NCI-H146 (cell line): Measurements from ENCODE around the gene ENAH.
"Not testable (repeated sequence)": the region's sequence is repeated elsewhere in the genome, so short reads cannot be mapped to it uniquely, and the experiment has no call there.

Source experiments
- DNase-seq: peaks from one replicate; lab custom pipeline; 2025; lab: John Stamatoyannopoulos, UW

Gene ENAH

DNA sequence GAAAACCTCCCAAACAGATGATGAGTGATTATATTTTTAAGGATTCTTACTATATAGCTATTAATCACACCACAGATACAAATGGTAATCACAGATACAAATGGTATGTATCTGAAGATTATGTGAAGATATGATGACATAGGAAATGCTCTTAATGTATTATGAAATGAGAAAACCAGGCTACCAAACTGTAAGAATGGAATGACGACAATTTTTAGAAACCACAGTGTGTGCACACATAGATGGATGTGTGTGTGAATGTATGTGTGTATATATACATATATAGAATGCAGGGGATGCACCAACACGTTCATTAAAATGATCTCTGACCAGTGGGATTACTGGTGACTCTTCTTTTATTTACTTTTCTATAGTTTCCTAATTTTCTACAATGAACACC lies 21.5 kb upstream of the ENAH start:
- no peak for DNase-seq

DNA sequence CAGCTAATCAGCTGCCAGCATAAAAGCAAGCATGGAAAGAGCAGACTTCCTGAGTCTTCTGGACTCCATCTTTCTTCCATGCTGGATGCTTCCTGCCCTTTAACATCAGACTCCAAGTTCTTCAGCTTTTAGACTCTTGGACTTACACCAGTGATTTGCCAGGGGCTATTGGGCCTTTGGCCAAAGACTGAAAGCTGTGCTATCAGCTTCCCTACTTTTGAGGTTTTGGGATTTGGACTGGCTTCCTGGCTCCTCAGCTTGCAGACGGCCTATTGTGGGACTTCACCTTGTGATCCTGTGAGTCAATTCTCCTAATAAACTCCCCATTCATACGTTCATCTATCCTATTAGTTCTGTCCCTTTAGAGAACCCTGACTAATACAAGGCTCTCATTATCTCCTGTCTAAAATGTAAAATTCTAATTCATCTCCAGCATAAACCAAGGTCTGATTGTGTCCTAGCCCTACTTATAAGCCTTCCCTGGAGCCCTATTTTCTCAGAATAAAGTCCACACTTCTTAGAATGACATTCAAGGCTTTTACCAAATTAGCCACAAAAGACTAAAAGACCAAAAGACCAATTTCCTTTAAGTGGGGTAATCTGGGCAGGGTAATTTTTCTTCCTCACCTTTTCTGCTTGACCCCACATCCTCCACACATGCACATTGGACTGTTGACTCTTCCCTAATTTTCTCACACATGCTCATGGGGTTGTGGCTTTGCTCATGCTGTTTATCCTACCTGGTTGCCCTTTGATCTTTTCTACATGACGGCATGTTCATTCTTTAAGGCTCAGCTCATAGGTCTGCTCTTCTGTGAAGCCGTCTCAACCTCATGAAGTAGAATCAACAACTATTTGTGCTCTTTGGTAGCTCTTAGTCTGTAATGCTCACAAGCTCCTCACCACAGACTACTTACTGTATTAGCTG lies 18.1 kb upstream of the ENAH start:
- no peak for DNase-seq

DNA sequence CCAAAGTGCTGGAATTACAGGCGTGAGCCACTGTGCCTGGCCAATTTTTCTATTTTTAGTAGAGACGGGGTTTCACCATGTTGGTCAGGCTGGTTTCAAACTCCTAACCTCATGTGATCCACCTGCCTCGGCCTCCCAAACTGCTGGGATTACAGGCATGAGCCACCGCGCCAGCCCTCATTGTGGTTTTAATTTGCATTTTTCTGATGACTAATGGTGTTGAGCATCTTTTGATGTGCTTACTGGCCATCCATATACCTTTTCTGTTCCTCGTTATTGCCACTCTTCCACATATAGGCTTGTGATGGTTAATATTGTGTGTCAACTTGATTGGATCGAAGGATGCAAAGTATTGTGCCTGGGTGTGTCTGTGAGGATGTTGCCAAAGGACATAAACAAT lies 17.4 kb upstream of the ENAH start:
- DNase-seq = no peak

DNA sequence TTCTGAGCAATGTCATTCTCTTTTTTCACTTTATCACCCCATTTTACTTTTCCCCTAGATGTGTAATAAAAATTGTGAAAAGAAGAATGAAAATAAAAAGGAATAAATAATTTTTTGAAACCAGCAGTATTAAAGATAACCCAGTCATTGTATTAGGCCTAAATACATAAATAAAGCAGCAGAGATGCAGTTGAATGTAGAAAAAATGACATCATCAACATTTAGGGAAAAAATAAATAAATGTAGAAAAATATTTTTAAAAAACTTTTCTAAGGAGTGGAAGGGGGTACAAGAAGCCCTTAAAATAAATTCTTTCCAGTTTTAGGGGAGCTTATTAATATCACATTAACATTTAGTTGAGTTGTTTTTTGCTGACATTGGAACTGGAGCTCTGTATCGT lies 15.3 kb upstream of the ENAH start:
- no peak for DNase-seq

DNA sequence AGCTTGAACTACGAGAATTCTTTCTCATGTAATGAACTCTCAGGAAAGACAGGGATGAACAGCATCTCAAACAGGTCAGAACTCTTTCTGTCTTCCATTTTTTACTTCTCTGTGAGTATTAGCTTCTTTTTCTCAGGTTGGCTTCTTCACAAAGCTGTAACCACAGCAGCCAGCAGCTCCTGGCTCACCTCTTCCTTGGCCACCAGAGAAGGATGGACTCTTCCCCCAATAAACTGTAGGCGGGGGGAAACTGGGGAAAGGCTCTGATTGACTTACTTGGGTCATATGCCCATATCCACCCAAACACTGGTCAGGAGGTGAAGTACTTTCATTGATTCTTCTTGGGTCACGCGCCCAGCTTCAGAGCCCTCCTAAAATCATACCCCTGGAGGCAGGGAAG lies 14.4 kb upstream of the ENAH start:
- no peak for DNase-seq

DNA sequence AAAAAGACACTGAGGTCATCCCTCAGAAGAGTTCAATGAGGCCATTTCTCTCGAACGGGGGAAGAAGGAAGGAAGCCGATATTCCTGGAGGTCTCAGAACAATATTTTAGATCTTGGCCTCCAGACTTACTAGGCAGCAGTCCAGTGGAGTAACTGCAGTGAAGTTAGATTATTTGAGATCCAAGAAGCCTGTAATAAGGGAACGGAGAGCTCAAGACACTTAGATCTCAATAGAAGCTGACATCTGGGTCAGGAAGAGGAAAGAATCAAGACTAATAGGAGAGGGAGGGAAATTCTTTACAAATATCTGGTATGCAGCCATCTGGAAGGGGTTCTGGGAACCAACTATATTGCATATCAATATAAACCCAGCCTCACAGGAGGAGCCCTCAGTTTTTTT lies 13.6 kb upstream of the ENAH start:
- DNase-seq = no peak

DNA sequence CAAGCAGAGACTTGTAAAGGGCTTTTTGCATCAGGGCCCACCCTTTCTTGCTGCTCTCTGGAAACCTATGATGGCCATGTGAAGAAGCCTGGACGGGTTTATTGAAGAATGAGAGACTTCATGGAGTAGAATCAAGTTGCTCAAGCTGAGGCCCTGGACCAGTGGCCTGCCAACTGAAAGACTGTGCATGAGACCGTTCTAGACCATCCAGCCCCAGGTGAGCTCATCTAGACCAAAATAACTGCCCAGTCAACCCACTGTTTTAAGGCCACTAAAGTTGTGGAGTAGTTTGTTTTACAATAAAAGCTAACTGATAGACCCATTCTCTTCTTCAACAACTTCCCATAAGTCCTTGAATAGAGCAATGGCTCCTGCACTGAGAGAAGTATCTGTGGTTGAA lies 11.8 kb upstream of the ENAH start:
- no peak for DNase-seq

DNA sequence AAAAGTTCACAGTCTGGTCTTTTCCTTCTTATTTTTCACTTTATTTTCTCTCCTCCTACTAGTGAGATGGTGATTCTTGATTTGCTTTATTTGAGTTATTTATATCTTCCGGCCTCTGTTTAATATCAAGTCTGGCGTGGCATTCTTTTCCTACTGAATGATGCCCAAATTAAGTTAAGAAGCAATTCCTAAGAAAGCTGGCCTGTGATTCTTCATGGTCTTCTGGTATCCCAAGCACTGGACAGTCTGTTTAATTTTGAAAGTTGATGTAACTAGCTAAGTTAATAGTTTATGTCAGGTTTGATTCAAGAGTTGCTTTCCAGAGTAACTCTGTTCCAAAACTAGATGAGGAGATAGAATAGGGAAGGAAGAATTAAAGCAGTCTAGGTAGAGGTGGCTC lies 9.2 kb upstream of the ENAH start:
- no peak for DNase-seq

DNA sequence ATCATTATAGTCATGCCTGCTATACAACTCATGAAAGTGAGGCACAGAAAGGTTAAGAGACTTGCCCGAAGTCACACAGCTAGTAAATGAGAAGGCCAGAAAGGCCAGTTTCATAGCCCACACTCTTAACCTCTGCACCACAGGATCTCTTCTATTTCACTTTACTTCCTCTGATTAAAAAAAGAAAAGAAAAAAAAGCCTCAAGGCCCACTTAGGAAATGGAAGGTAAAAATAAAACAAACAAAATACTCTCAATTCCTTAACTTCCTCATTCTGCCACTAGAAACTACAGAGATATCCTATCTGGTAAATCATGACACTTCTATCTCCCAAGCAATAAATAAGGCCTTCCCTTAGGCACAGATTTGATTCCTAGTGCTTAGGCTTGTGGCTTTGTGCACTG lies 7.6 kb upstream of the ENAH start:
- DNase-seq = no peak

DNA sequence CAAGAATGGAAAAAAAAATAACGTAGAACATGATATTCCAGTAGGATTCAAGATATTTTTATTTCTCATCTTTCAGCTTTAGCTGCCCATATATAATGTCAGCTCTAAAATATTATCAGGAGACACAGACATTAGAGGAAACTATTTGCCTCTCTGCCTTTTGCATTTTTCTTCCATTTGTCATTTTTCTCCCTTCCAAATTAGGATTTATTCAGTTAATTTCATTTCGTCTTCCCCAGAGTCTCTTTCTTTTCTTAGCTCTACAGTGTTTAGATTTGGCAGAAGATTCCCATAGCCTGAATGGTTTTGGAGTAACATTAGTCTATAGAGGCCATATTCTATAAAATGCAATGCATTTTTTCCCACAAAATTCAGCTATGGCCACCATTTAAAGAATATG lies 5.1 kb upstream of the ENAH start:
- no peak for DNase-seq

DNA sequence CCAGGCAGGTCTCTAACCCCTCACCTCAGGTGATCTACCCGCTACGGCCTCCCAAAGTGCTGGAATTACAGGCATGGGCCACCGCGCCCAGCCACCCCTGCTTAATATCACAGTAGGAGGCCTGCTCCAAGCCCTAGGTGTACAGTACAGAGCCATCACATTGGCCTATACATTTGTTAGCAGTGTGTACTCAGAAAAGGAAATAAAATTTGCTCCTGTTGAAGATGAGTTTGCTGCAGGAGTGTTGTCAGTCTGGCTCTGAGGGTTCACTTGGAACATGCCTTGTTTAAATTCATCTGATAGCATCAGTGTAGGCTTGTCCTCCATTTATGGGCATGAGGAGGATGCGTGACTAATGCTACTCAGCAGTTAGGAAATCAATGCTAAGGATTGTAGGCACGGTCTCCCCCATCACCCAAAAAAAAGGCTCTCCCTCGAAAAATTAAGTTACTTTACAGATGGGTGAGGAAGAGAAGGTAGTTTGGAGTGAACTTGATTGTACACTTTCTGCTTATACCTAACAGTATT lies 4.6 kb upstream of the ENAH start:
- DNase-seq = no peak

DNA sequence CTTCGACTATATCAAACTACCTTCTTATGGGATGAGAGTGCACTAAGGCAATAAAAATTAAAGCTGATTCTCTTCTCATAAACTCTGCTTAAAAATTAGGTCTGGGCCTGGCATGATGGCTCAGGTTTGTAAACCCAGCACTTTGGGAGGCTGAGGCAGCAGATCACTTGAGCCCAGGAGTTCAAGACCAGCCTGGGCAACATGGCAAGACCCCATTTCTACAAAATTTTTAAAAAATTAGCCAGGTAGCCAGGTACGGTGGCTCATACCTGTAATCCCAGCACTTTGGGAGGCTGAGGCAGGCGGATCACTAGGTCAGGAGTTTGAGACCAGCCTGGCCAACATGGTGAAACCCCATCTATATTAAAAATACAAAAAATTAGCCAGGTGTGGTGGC lies 3.3 kb upstream of the ENAH start:
- DNase-seq = not testable (repeated sequence)

DNA sequence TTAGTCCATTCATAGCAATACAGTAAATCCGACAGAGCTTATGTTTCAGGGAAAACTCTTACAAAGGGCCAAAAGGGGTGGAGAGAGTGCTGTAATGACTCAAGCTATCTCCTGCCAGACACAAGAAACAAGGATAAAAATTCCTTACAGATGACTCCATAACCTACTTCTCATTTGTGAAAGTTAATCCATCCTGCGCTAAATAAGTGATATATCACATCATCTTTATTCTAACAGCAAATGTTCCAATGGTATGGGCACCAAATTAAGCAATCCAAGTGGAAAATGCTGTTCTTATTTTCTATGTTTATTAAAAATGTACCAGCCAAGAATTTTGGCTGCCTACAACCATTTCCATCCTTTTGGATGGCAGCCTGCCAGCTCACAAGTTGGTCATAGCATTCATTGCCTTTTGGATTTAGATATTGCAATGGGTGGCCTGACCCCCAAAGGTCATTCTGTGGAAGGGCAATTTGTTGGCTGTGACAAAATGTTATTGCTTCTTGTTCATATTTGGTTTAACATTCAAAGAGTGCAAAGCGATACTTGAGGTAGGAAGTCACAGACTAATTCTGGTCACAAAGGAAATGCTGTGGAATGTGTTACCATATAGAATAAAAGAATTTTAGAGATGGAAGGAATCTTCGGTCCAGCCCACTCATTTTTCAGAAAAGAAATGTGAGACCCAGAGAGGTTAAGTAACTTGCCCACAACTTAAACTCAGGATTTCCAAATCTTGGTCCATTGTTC lies 2.8 kb upstream of the ENAH start:
- peak; percentile 5 for DNase-seq

DNA sequence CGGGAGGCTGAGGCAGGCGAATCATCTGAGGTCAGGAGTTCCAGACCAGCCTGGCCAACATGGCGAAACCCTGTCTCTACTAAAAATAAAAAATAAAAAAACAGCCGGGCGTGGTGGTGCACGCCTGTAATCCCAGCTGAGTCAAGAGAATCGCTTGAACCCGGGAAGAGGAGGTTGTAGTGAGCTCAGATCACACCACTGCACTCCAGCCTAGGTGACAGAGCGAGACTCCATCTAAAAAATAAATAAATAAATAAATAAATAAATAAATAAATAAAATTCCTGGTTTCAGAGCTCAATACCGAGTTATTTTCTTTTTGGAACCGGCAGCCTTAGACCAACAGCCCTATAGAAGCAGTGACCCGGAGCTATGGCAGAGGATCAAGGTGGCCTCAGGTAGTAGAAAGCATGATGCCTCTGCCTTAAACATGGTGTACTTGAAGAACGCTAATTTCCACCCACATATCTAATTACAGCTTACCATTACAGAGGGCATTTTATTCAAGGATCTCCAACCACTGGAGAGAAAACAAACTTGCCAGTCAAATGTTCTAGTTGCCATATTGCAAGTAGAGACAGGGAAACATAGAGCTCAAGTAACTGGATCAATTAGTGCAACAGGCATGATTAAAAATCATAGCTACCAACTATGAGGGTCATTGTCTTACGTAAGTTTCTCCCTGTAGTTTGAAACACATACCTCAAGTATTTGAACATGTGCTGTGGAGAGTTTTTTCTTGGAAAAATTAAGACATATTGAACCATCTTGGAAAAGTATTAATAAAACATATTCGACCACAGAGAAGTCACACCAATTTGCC lies 2.0 kb upstream of the ENAH start:
- DNase-seq = peak; percentile 19

DNA sequence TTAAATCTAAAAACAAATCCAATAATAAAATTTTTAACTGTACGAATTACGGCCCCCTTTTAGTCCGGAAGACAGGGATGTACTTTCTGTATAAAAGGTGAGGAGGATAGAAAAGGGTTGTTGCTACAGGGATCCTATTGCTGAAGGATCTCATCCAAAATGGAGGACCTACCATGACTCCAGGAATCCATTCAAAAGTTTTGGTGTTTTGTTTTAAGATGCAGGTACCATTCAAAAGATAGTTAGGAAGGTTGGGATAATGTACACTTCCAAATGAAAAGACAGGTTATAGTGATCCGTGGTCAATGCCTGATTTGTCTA lies 1.3 kb upstream of the ENAH start:
- no peak for DNase-seq

DNA sequence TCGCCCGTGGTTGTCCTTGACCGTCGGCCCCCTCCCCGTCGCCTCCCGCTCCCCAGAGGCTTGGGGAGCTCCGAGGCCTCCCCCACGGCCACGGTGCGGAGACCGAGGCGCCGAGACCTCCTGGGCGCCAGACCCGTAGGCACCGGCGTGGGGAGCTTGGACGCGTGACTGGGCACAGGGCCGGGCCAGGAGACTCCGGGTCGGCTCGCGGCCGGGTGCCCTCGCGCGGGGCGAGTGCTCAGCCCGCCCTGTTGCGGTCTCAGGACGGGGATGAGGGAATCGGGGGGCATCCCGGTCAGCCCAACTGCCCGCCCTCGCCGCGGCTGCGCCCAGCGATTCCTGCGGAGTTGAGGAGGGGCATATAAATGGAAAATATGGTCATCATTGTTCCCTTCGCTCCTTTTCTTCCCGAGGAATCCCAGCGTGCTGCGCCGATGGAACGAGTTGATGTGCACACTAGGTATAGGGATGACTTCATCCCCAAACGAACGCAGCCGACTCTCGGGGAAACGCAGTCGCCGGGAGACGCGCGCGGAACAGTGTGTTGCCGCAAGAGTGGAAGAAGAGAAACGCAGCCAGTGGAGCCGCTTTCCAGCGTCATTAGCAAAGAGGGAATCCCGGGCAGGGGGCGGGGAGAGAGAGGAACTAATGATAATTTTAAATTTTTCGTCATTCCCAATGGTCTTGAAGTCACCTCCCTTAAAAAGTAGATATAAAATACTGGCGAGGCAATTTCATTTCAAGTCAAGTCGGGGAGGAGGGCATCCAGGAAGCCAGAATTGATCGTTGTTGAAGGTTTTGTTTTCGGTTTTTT lies 747 bp upstream of the ENAH start:
- peak; percentile 84 for DNase-seq

DNA sequence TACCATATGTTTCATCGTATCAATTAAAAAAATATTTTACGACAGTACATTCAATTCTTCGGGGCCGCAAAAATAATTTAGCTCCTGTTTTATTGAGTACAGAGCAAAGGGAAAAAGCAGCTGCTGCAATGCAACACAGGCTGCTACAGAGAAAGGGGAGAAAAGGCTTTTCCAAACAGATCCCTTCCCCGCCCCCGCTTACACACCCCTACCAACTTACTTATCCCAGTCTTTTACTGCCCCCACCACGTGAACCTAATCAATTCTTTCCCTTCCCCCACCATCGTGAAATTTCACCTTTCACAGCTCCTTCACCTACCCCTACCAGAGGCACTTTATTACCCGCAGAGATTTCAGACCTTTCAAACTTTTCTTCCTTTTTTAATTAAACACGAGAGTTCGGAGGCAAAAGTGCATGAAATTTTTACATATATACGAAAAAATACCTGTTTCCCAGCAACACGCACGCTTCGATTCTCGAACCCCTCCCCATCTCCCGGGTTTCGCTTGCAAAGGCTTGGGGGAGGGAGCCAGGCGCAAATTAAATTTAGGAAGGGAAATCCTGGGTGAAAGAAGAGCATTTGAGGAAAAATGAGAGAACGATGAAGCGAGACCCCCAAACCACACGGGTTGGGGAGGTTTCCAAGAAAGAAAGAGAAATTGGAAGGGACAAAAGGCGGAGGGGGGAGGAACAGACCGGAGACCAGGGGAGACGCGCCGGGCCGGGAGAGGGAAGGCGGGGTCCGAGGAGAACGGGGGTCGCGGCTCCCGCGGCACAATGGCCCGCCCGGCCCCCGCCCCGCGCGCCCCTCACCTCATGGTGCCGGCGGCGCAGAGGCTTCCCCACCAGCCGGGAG lies 823 bp downstream of the ENAH start:
- DNase-seq = peak; percentile 71

DNA sequence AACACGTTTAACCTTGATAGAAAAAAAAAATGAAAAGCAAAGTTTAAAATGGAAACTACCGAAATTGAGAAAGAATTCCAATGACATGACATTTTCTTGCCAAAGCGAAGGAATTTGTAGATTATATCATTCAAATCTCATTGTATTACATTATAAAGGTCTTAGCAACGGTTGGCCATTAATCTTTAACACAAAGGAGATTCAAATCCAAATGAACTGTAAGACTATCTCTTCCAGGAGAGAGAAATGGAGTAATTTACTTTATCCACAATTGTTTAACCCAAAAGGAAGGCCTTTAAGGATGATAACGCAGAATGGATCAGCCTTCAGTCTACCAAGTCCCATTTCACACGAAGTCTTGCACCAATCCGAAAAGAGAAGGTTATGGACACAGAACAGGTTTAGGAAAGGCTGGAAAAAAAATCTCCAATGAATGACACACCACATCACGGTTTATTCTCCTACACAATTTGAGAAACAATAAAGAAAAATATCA lies 1.5 kb downstream of the ENAH start:
- no peak for DNase-seq

DNA sequence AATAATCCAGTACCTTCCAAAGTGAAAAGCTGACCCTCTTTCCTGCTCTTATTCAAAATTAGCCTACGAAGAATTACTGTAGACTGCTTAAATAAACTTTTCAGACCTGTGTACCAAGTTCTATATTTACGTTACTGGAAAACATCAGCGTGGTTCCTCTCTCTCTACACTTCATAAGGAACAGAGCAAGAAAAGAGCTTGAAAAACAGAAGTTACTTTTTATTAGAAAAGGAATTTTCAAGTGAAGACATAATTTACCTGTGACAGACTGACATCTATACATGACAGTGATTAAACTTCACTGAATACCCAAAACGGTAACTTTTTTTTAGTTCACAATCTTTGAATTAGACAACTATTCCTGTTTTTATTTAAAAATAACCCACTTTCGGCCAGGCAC lies 2.7 kb downstream of the ENAH start:
- DNase-seq = no peak

DNA sequence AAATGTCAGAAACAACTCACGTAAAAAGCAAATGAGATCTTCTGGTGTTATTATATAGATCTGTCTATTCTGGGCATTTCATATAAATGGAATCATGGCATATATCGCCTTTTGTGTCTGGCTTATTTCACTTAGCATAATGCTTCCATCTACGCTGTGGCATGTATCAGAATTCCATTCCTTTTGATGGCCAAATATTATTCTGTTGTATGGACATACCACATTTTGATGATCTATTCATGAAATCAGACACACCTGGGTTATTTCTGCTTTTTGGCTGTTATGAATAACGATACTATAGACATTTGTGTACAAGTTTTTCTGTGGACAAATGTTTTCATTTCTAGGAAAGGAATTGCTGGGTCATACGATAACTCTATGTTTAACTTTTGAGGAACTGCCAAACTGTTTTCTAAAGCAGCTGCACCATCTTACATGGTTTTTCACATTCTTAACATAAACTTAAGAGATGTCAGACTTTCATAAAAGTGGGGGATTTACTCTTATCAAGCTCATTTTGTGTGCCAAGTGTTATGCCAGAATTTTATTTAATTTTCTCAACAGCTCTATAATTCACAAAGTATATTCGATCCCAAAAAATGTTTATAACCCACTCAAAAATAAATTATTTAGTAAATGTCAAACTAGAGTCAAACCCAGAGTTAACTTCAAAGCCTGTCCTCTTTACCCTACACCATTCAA lies 7.6 kb downstream of the ENAH start:
- no peak for DNase-seq
